ENCODE measurements around the gene KRT9.
"Not testable (repeated sequence)": the region's sequence is repeated elsewhere in the genome, so short reads cannot be mapped to it uniquely, and the experiment has no call there.

The KRT9 gene

GRCh38 chr17:41571561-41572434, at the start of gene KRT9:
Gene KRT9, minus strand, starts transcription at chr17:41572059. Its CDS starts 67 bp downstream, at chr17:41571992.
- in situ Hi-C loops (cut with HindIII; ENCODE audit: low sequenced_read_pairs) = no loop called here

- in situ Hi-C loops (cut with HindIII; ENCODE audit: low sequenced_read_pairs) = not testable (repeated sequence)
These were observed 49.6 kb upstream of the KRT9 start for GRCh38 chr17:41621435-41621817.

- in situ Hi-C loops (cut with HindIII; ENCODE audit: low sequenced_read_pairs) = no loop called here
These were observed 49.0 kb upstream of the KRT9 start for GRCh38 chr17:41620583-41621434.

DNA sequence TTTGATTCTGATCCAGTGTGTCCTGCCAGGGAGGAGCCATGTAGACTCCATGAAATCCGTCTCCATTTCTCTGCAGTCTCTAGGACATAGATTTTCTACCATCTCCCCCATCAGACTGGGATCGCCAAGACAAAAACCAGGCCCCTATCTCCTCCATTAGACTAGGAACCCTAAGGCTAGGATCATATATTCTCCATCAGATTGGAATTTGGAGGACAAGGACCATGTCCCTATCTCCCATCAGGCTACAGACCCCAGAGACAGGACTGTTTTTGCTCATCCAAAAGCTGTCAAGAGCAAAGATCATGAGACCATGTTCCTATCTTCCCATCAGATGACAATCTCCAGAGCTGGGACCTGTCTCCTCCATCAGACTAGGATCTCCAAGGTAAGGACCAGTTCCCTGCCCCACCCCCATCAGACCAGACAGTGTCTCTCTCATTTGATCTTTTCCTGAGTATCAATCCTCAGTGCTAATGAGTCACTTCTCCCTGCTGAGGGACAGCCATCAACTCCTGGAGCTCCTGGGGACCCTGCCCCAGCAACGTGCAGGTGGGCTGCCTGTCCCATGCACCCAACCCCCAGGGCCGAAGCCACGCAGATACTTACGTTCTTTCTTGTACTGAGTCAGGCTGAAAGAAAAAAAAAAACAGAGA, 48.2 kb upstream of the KRT9 start:
- in situ Hi-C loops (cut with HindIII; ENCODE audit: low sequenced_read_pairs) = not testable (repeated sequence)

DNA sequence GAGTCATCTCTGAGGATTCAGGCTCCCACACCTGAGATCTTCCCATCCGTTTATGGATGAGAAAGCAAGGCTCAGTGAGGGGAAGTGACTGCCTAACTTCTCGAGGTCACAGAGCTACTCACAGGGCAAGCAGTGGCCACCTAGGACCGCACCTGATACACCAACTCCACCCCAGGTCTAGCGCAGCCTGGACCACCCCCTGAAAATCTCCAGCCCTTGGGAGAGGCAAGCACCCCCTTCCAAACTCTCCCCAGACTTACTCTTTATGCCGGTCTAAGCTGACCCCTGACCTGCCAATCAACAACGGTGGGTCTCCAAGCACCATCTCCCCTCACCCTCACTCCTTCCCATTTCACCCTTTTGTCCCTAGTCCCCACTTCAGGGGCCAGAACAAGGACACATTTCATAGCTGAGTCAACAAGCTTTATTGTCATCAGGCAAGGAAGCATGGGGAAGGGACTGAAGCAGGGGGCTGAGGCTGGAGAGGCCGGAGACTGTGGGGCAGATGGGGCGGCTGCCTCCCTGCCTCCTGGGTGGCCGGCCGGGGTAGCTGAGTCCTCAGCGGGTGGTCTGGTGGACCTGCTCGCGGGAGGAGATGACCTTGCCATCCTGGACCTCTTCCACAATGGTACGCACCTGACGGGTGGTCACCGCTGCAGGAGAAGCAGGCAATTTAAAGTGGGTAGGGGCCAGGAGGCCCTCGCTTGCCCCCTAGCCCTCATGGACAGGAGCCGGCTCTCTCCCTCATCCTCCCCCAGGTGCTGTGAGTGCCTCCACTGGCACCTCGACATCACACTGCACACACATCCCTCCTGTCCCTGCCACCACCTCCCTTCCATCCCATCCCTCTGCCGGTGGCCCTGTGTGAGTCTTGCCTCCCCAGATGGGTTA, 47.4 kb upstream of the KRT9 start:
- in situ Hi-C loops (cut with HindIII; ENCODE audit: low sequenced_read_pairs) = no loop called here

GRCh38 chr17:41618341-41619035, 46.6 kb upstream of the KRT9 start:
- in situ Hi-C loops (cut with HindIII; ENCODE audit: low sequenced_read_pairs) = no loop called here

DNA sequence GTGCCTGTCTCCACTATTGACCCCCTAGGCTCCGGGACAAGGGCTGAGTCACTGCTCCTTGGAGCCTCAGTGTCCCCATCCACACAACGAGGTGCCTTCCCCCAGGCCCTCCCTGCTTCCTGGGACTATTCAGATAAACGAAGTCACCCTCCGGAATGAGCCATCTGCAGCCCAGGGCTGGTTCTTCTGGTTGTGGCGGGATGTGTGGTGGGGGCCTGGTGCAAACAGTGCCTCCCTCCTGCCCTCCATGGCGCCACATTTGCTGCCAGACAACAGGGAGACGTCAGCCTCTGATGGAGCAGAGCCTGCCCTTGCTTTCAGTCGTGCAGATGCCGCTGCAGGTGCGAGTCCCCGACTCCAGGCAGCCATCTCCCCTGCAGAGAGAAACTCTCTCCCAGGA, 45.8 kb upstream of the KRT9 start:
- in situ Hi-C loops (cut with HindIII; ENCODE audit: low sequenced_read_pairs) = no loop called here

DNA sequence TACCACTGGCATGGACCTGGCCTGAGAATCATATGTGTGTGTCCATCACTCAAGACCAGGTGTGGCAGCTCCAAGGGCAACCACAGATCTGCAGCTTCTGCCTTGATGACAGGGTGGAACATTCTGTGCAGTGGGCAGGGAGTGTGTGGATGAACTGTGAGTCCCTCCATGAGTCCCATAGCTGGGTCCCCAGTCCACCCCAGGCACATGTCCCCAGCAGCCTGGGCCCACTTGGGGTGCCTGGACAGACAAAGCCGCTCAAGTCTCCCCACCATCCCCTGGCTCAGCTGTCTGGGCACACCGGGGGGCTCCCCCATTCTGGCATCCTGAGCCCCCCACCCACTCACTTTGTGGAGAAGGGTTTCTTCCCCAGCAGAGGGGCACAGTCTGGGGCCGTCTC, 45.3 kb upstream of the KRT9 start:
- in situ Hi-C loops (cut with HindIII; ENCODE audit: low sequenced_read_pairs) = no loop called here

DNA sequence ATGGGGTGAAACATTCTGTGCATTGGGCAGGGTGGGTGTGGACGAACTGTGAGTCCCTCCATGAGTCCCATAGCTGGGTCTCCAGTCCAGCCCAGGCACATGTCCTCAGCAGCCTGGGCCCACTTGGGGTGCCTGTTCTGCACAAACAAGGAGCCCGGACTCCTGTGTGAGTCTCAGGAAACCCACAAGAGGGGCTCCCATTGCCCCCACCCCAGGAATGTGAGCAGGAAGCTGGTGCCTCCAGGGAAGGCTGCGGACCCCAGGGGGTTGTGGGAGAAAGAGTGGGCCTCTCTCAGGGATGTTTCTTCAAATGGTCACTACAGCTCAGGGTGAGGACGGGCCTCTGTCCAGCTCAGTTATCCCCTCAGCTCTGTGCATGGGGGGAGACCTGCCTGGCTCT, 44.6 kb upstream of the KRT9 start:
- in situ Hi-C loops (cut with HindIII; ENCODE audit: low sequenced_read_pairs) = not testable (repeated sequence)

- in situ Hi-C loops (cut with HindIII; ENCODE audit: low sequenced_read_pairs) = no loop called here
These were observed 43.6 kb upstream of the KRT9 start for GRCh38 chr17:41615454-41615853.

DNA sequence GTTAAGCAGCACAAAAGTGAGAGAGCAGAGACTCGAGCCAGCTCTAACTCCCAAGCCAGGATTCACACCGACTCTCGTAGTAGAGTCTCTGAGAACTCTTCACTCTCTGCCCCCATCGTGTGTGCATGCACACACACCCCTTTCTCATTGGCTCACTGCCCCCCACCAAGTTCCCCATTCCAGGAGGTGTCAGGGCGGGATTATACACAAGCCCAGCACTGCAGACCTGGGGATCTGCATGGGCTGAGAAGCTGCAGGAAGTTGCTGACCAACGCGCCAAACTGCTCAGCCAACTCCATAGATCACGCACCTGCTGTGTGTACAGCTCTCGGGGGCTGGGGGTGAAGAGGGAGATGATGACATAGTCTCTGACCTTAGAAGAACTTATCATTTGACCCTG, 42.9 kb upstream of the KRT9 start:
- in situ Hi-C loops (cut with HindIII; ENCODE audit: low sequenced_read_pairs) = not testable (repeated sequence)

DNA sequence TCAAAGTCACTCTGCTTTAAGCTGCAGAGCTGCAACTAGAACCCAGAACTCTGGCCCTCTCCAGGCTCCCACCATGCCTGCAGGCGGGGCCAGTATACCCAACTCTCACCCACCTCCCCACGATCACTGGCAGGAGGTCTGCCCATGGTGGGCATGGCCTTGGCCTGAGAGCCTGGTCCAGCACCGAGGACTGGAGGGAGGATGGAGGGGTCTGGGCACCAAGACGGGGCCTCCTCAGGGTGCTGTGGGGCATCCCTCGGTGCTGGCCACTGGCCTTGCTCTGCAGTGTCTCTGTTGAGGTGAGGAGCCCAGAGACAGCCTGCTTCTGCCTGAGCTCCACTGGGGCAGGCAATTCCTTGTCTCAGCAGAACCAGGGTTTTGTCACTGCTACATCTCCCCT, 42.2 kb upstream of the KRT9 start:
- in situ Hi-C loops (cut with HindIII; ENCODE audit: low sequenced_read_pairs) = no loop called here

GRCh38 chr17:41613277-41614082, 41.6 kb upstream of the KRT9 start:
- in situ Hi-C loops (cut with HindIII; ENCODE audit: low sequenced_read_pairs) = no loop called here

DNA sequence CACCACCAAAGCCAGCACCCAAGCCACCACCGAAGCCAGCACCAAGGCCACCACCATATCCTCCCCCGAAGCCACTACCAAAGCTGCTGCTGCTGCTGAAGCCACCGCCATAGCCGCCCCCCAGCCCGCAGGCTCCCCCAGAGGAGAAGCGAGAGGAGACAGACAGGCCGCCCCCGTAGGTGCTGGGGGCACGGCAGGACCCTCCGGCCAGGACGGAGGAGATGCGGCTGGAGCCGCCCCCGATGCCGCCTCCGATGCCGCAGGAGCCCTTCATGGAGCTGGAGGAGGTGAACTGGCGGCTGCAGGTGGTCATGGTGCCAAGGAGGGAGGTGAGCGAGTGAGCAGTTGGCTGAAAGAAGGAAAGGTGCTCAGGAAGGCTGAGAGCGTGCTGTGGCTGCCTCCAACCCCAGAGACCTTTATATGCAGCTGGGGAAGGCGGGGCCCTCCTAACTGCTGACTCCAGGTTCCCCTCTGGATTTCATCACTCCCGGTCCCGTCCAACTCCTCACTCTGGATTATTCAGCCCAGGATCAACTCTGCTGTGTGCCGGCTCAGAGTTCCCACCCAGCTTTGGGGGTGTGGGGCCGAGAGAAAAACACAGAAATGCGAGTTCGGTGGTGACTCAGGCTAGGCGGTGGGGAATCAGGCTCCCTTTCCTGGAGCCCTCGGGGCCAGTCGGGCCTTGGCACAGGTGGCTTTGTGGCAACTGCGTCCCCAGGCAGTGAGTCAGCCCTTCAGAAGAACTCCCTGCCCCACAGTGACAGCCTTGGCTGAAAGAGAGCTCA, 40.7 kb upstream of the KRT9 start, which contains the start of gene KRT16:
TSS of gene KRT16 (minus strand) at position 392 of the 785 bp plus-strand sequence. CDS start at position 313, 79 bp downstream.
- in situ Hi-C loops (cut with HindIII; ENCODE audit: low sequenced_read_pairs) = not testable (repeated sequence)

DNA sequence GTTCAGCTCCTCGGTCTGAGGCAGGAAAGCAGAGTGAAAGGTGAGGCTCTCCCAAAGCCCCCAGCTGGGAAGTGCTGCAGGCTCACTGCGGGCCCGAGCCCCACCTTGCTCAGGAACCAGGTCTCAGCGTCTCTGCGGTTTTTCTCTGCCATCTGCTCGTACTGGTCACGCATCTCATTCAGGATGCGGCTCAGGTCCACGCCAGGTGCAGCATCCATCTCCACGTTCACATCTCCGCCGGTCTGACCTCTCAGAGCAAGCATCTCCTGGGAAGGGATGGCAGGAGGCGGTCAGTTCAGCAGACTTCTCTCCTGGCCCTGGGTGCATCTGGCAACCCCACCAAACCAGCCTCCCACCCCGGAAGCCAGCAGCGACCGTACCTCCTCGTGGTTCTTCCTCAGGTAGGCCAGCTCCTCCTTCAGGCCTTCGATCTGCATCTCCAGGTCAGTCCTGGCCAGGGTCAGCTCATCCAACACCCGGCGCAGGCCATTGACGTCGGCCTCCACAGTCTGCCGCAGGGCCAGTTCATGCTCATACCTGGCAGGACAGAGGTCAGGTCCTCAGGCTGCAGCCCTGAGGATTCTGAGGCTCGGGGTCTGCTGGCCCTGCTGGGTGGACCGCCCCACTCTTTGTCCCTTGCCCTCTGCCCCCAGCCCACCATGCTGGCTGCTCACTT, 39.2 kb upstream of the KRT9 start:
- in situ Hi-C loops (cut with HindIII; ENCODE audit: low sequenced_read_pairs) = no loop called here

- in situ Hi-C loops (cut with HindIII; ENCODE audit: low sequenced_read_pairs) = not testable (repeated sequence)
These were observed 38.2 kb upstream of the KRT9 start for GRCh38 chr17:41610061-41610517.

DNA sequence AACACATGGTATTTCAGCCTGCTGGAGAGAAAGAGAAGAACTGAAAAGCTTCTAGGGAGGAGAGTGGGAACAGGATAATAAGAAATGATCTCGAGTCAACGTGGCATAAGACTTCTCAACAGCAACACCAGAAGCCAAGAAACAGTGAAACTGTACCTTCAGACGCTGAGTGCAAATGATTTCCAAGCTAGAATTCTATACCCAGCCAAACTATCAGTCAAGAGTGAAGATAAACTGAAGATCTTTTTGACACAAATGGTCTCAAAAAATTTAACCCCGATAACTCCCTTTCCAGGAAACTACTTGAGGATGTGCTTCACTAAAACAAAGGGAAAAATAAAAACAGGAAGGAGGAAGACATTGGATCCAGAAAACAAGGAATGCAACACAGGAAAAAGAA, 35.1 kb upstream of the KRT9 start:
- in situ Hi-C loops (cut with HindIII; ENCODE audit: low sequenced_read_pairs) = not testable (repeated sequence)
